Motor neuron (in vitro differentiated cells): ENCODE data around the gene XPO4. TPM values are rescaled to one million over a fixed set of nuclear protein-coding genes. Genes with fewer than 3 reads are reported as not detected.
"Not testable (repeated sequence)": the region's sequence is repeated elsewhere in the genome, so short reads cannot be mapped to it uniquely, and the experiment has no call there.

Experiments
- ATAC-seq, 8 experiments: fragments of 200-7000 bp; cut with Tn5 transposase; replicated peaks in 6 of 8; 2 replicates each; pipeline ENCODE4 v1.8.0; 2021; ENCODE audit warnings: mild to moderate bottlenecking in 8 of 8, moderate library complexity in 8 of 8
- H3K27ac ChIP-seq, 2 donors: fragments of 250-450 bp; sonication (Bioruptor Pico); 2 replicates each; pipeline ENCODE4 v1.9.0; 2021; ENCODE audit warnings: antibody characterized with exemption in 2 of 2, mild to moderate bottlenecking in 2 of 2, moderate library complexity in 1 of 2
- H3K4me1 ChIP-seq, 2 donors: fragments of 250-450 bp; sonication (Bioruptor Pico); replicated peaks in 1 of 2; 2 replicates each; pipeline ENCODE4 v1.6.1; 2021; ENCODE audit warnings: antibody characterized with exemption in 2 of 2, mild to moderate bottlenecking in 2 of 2, moderate library complexity in 1 of 2
- H3K4me3 ChIP-seq, 5 donors: fragments of 250-450 bp; sonication (Bioruptor Pico); 2 replicates each; pipeline ENCODE4 v1.9.0; 2021; ENCODE audit warnings: antibody characterized with exemption in 5 of 5, mild to moderate bottlenecking in 5 of 5, moderate library complexity in 4 of 5
- WGBS, 10 experiments: fragments of 450-650 bp; shearing (Covaris generic); methylation state at CpG; one replicate each; pipeline ENCODE4 v1.0.0; 2022; 5-methylcytosine and 5-hydroxymethylcytosine counted together
- in situ Hi-C, 9 experiments: fragments of 400-800 bp; cut with MboI; loops; one replicate each; pipeline ENCODE4 v1.15.0; 2021; ENCODE audit warnings: low sequenced_read_pairs in 9 of 9, low pct_unique_long_range_greater_than_20kb in 2 of 9; ENCODE audit not compliant: unreplicated experiment in 9 of 9
- total RNA-seq, 8 experiments: library from RNA; unstranded; fragments of 300-600 nt; gene quantifications; 2 replicates each; pipeline versions ENCODE4 v1.2.3 to v1.2.4, GENCODE V29; 2022

Gene XPO4
- total RNA-seq, 8 experiments from 2014 or later = 11.4 to 32.2 (median 15.3) TPM

DNA sequence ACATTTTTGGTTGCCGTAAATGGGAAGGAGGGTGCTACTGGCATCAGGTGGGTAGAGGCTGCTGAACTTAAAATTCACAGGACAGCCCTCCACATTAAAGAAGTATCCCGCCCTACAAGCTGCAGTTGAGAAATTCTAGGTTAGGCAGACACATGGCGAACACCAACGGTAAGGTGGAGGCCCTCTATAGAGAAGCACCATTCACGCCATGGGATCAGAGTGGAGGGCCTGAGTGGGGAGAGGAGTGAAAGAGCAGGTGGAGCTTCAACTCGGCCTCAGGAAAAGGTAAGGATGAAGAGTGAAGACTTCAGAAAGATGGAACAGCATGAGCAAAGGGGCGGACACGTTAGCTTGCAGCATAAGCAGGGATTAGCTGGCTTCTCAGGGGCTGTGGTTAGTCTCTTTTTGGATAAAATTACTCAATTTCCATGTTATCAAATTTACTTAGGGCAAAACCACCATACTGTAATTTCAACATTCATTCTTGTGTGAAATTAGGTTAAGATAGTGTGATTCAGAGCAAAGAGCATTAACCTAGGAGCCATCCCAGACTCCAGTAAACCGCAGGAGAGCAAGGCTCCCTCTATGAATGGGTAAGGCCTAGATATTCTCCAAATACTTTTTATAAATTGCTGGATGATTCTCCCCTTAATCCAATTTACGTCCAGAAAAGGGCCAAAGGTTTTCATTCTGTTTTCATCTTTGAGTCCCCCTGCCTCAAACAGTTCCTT, 130.0 kb downstream of the XPO4 start:
- 0 to 93% (median 80%) methylated on average over 1 to 9 of the region's 10 CpGs; no CpG with 5 or more reads in 1 of the 10 experiments for WGBS, 10 experiments
- in situ Hi-C loops = no loop called here
- Histone ChIP-seq H3K4me1 (peaks cover 3 to 10% of the 10 kb centered on the region in 2 donors), H3K27ac (peak overlapping the region; percentile 75 to 84), H3K4me3 (peak overlapping the region; percentile 44 to 64 (median 49))
- no peak for ATAC-seq

- 81 to 100% (median 95%) methylated on average over 1 of the region's 1 CpG; no CpG with 5 or more reads in 1 of the 10 experiments for WGBS, 10 experiments
These were observed 132.7 kb downstream of the XPO4 start for GRCh38 chr13:20769834-20770233.

DNA sequence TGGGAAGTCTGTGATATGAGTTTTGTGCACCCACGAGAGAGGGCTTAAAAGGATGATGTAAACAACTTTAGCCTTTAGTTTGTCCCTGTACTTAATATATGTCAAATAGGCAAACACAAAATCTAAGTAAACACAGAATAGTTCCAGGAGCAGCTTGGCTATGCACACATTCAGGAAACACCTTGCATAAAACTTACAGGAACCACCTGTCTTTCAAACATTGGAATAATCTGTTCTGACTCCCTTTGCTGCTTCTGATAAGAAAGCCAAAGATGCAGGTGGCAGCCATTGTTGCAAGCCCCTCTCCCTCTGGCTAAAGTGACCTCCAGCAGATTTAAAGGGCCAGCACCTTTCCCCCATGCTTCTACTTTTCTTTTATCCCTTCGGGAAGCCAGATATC, 133.5 kb downstream of the XPO4 start:
- WGBS, 10 experiments = 60 to 100% (median 100%) methylated on average over 1 to 2 of the region's 2 CpGs; no CpG with 5 or more reads in 1 of the 10 experiments
- H3K4me1 ChIP-seq = peaks cover 3 to 10% of the 10 kb centered on the region in 2 donors
- no peak overlapping the region for H3K4me3 ChIP-seq
- ATAC-seq = no peak
- H3K27ac ChIP-seq = no peak overlapping the region
- in situ Hi-C loops = no loop called here

More at GRCh38 chr13:20769834-20770233, 132.7 kb downstream of the XPO4 start:
- H3K4me3 ChIP-seq = no peak overlapping the region
- H3K4me1 ChIP-seq = peaks cover 3 to 10% of the 10 kb centered on the region in 2 donors
- H3K27ac ChIP-seq = no peak overlapping the region
- in situ Hi-C loops = no loop called here
- no peak for ATAC-seq

DNA sequence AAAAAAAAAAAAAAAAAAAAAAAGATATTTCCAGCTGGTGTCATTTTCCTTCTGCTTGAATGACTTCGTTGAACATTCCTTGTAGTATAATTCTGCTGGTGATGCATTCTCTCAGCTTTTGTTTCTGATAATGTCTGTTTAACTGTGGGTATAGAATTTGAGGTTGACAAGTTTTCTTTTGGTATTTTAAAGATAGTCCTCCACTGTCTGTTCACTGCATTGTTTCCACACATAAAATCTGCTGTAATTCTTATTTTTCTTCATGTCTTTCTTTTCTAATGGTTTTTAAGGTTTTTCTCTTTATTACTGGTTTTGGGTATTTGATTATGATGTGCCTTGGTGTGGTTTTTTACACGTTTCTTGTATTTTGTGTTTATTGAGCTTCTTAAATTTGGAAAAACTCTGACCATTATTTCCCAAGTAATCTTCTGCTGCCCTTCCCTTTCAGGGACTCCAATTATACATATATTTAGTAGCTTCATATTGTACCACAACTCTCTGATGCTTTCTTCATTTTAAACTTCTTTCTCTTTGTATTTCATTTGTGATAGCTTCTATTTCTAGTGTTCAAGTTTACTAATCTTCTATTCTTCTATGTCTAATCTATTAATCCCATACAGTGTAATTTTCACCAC, 135.1 kb downstream of the XPO4 start:
- in situ Hi-C loops = no loop called here
- Histone ChIP-seq H3K27ac (no peak overlapping the region), H3K4me3 (no peak overlapping the region), H3K4me1 (peaks cover 2 to 4% of the 10 kb centered on the region in 2 donors)
- 79 to 100% (median 90%) methylated on average over 1 to 2 of the region's 2 CpGs for WGBS, 10 experiments
- ATAC-seq = no peak

DNA sequence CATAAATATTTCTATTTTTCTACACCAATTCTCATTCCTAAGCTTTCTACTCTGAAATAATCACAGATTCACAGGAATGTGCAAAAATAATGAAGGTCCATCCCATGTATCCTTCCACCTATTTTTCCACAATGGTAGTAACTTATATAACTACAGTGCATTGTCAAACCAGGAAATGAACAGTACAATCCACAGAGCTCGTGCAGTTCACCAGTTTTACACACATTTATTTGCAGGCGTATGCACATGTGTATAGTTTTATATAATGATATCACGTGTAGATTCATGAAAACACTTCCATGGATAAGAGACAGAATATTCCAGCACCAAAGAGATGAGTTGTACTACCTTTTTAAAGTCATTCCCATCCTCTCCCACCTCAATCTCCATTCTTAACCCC, 141.7 kb downstream of the XPO4 start:
- 40 to 93% (median 88%) methylated on average over 1 to 3 of the region's 3 CpGs; no CpG with 5 or more reads in 3 of the 10 experiments for WGBS, 10 experiments
- no peak overlapping the region for H3K27ac ChIP-seq
- no peaks in the 10 kb centered on the region for H3K4me1 ChIP-seq
- ATAC-seq = no peak
- H3K4me3 ChIP-seq = no peak overlapping the region
- in situ Hi-C loops = no loop called here

DNA sequence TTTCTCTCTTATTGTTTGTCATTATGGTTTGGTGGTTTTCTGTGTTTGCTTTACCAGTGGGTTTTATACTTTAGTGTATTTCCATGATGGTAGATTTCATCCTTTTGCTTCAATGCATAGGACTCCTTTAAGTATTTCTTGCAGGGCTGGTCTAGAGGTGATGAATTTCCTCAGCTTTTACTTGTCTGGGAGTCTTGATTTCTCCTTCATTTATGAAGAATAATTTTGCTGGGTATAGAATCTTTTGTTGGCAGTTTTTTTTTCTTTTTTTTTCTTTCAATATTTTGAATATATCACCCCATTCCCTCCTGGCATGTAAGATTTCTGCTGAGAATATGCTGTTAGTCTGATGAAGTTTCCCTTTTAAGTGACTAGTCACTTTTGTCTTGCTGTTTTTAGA, 148.5 kb downstream of the XPO4 start:
- Histone ChIP-seq H3K27ac (no peak overlapping the region), H3K4me1 (no peaks in the 10 kb centered on the region), H3K4me3 (no peak overlapping the region)
- no peak for ATAC-seq
- in situ Hi-C loops = no loop called here

- Histone ChIP-seq H3K4me3 (no peak overlapping the region), H3K27ac (no peak overlapping the region), H3K4me1 (no peaks in the 10 kb centered on the region)
- no peak for ATAC-seq
- in situ Hi-C loops = no loop called here
- 71 to 100% (median 100%) methylated on average over 1 of the region's 1 CpG; no CpG with 5 or more reads in 3 of the 10 experiments for WGBS, 10 experiments
These were observed 153.2 kb downstream of the XPO4 start for GRCh38 chr13:20749377-20749776.

DNA sequence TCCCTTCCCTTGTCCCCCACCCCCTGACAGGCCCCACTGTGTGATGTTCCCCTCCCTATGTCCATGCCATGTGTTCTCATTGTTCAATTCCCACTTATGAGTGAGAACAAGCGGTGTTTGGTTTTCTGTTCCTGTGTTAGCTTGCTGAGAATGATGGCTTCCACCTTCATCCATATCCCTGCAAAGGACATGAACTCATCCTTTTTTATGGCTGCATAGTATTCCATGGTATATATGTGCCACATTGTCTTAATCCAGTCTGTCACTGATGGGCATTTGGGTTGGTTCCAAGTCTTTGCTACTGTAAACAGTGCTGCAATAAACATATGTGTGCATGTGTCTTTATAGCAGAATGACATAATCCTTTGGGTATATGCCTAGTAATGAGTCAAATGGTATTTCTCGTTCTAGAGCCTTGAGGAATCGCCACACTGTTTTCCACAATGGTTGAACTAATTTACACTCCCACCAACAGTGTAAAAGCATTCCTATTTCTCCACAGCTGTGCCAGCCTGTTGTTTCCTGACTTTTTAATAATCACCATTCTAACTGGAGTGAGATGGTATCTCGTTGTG, 158.6 kb downstream of the XPO4 start:
- ATAC-seq, H3K27ac ChIP-seq, H3K4me1 ChIP-seq, H3K4me3 ChIP-seq, in situ Hi-C loops: not testable (repeated sequence)
- WGBS, 10 experiments = 64 to 100% (median 93%) methylated on average over 1 to 4 of the region's 4 CpGs; no CpG with 5 or more reads in 3 of the 10 experiments

- no peak overlapping the region for H3K27ac ChIP-seq
- in situ Hi-C loops = no loop called here
- WGBS, 10 experiments = 100% methylated on average over 2 of the region's 22 CpGs; no CpG with 5 or more reads in 9 of the 10 experiments
- no peak for ATAC-seq
- H3K4me1 ChIP-seq = no peaks in the 10 kb centered on the region
- H3K4me3 ChIP-seq = no peak overlapping the region
These were observed 162.5 kb downstream of the XPO4 start for GRCh38 chr13:20740021-20740420.

- no peak overlapping the region for H3K4me3 ChIP-seq
- H3K27ac ChIP-seq = no peak overlapping the region
- H3K4me1 ChIP-seq = no peaks in the 10 kb centered on the region
- in situ Hi-C loops = no loop called here
- 79 to 100% (median 100%) methylated on average over 1 to 5 of the region's 6 CpGs; no CpG with 5 or more reads in 3 of the 10 experiments for WGBS, 10 experiments
- no peak for ATAC-seq
These were observed 163.9 kb downstream of the XPO4 start for GRCh38 chr13:20738616-20739015.

- in situ Hi-C loops = no loop called here
- no peaks in the 10 kb centered on the region for H3K4me1 ChIP-seq
- H3K4me3 ChIP-seq = no peak overlapping the region
- WGBS, 10 experiments = 82 to 100% (median 89%) methylated on average over 1 to 12 of the region's 33 CpGs; no CpG with 5 or more reads in 6 of the 10 experiments
- H3K27ac ChIP-seq = no peak overlapping the region
- no peak for ATAC-seq
These were observed 172.6 kb downstream of the XPO4 start for GRCh38 chr13:20729633-20730585.

DNA sequence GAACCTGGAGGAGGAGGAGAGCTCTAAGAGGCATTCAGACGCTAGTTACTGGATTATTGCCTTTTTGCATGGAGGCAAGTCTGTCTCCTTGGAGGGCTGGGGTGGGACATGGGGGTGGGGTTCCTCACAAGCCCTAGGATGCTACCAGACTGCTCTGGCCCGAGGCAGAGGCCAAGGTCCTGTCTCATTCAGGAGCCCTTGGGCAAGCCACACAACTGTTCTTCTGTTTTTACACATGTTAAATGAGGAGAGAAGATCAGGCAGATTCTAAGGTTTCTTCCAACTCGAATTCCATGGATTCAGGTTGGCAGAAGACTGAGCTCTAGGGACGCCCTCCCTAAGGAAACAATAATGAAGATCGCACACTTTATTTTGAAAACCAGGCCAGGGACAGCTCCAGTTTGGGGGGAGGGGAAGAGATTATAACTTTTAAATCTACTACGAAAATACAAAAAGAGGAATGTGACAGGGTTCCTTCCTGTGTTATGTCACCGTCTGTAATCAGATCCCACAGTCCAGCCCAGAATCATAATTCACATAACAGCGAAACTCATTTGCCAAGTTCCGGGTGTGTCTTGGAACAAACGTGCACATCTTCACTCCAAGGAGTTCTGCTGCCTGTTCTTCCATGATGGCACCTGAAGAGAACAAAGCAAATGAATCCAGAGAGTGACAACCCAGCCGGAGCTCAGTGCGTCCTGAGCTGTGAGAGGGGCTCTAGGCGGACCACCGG, 173.8 kb downstream of the XPO4 start:
- peak in 3 of 8 experiments; percentile 48 to 77 (median 54) for ATAC-seq
- no peak overlapping the region for H3K4me3 ChIP-seq
- no peak overlapping the region for H3K27ac ChIP-seq
- no peaks in the 10 kb centered on the region for H3K4me1 ChIP-seq
- WGBS, 10 experiments = 19 to 100% (median 90%) methylated on average over 1 to 10 of the region's 14 CpGs; no CpG with 5 or more reads in 2 of the 10 experiments
- in situ Hi-C loops = no loop called here
